ENCODE measurements around the gene MRPS27.
"Not testable (repeated sequence)": the region's sequence is repeated elsewhere in the genome, so short reads cannot be mapped to it uniquely, and the experiment has no call there.

Gene MRPS27

DNA sequence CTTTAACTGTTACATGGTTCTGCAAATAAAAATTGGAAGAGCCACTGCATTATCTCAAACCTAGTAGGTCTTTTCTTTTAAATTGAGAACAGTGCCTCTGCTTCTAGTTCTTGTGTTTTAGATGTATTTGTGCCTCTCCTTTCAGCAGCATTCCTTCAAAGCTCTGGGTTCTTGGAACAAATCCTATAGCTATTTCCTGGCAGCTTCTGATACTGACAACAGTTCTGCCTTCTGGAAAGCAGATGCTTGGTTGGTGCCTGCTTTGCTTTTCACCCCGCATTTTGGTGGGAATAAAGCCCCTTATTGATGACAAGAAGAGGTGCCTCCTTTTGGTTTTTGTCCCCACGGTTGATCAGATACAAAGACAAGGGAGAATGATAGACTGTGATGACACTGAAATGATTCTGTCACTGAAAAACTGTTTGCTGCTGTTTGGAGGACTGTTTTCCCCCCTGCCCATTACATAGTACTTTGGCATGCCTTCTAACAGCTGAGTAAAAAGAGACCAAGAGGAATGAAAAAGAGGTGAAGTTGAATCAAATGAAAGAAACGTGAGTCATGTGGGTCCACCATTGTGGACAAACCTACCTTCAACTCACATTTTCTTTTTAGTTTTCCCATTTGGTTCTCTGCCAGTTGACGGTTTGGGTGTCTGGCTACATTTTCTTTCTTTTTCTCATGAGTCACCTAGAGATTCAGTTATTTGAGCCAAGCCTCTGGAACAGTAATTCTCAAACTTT is 5.7 kb upstream of the MRPS27 start:
- DNase-seq (ENCODE audit: low read depth, low spot score) = no peak

DNA sequence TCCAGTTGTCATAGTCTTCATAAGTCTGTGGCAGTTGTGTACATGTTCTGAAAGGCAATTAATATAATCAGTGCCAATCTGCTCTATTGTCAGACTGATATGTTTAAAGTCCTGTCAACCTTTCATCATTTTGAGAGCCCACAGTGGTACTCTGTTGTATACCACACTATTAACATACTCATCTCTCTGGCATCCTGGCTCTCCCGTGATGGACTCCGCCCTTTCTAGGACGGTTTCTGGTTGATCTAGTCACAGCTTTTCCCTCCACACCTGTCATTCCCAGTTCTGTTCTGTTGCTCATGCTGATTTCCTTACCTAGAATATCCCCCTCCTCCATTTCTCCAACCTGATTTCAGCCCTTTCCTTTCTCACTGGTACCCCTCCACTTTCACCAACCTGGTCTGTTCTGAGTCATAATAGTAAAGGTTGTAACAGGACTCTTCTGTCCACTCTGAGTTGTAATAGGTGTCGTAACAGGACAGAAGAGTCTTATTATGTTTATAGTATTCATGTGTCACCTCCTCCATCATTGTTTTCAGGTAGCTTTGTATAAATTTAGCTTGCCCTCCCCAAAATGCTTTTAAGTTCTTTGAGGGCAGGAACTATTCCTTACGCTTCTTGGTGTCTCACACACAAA is 4.3 kb upstream of the MRPS27 start:
- DNase-seq (ENCODE audit: low read depth, low spot score) = no peak

GRCh38 chr5:72319435-72319975 is 535 bp downstream of the MRPS27 start:
- DNase-seq (ENCODE audit: low read depth, low spot score) = not testable (repeated sequence)

DNA sequence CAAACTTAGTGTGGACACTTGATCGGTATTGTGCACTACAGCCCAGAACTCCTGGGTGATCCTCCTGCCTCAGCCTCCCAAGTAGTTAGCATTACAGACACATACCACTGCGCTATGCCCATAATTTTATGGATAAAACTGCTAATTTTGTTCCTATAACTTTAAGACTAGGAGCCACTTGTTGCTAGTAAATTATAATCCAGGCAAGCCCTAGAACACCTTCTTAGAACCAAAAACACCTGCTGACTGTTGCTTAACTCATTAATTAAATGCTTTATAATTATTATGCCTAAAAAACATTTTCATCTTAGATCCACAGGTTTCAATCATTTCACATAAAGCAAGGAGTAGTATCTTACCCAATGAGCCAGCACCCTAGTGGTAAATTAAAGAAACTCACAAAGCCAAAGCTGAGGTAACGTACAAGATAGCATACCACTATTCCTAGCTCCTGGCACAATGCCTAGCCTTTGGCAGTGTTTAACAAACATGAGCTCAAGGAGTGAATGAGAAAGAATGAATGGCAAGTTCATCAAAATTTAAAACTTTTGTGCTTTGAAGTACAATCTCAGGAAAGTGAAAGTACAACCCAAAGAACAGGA is 5.4 kb downstream of the MRPS27 start:
- DNase-seq (ENCODE audit: low read depth, low spot score) = no peak

DNA sequence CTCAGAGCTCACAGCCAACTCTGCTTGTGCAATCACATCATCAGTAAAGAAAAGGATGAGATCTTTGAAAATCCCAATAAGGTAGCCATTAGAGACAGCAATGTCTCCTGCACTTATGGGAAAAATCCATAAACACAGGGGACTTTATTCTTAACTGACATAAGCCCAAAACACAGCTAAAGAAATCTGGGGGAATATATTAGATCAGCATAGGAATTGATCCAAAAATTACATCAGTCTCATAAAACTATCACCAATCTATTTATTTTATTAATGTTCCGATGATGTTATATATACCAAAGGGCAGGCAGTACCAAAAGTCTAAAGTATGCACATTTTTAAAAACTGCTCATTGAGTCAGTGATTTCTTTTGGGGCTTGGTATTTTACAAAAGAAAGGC is 6.9 kb downstream of the MRPS27 start:
- no peak for DNase-seq (ENCODE audit: low read depth, low spot score)

GRCh38 chr5:72308853-72309191 is 11.2 kb downstream of the MRPS27 start:
- no peak for DNase-seq (ENCODE audit: low read depth, low spot score)

DNA sequence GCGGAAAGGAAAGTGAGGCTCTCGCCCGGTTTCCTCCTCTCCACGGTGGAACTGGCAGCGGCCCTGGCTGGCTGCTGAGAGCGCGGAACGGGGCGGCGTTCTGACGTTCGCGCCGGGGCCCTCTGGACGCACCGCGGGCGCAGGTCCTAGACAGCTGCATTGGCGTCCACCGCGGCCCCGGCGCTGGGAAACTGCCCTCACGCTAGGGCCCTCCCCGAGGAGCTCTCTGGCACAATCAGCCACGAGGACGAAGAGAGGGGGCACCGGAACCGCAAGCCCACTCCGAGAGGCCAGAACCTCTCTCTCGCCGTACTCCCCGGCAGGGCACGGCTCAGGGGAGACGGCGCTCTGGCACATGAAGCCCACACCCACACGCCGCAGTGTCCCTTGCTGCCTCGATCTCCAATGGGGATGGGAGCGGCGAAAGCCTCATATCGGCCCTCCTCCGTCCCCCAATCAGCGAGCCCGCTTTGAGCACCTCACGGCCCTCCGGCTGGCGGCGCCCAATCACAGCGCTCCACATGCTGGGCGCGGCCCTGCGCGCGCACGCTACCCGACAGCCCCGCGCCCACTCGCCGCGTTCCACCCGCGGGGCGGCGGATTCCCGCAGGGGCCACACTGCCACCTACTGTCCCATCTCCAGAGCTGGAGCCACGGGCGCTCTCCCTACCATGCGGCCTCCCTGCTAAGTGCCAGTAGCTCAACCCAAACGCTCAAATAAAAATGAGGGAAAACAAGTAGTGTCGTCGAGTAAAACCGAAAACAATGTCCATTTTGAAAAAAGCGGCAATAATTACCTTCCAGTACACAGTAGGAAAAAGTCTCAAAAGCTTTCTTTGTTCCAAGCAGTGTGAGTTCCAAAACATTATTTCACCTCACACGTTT is 11.8 kb downstream of the MRPS27 start:
- peak; percentile 98 for DNase-seq (ENCODE audit: low read depth, low spot score)

DNA sequence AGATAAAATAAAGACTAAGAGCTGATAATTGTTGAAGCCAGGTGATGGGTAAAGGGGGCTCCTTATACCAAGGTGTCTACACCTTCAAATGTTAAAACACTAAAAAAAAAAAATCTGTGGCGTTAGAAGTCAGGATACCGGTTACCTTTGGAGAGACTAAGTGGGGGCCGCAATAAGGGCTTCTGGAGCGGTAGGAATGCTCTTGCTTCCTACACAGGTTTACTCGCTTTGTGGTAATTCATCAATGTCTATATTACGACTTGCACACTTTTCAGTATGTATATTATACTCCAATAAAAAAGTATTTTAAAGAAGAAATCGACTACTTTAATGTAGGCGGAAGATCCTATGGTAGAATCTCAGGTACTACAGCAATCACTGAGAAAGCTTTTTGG is 12.5 kb downstream of the MRPS27 start:
- no peak for DNase-seq (ENCODE audit: low read depth, low spot score)

DNA sequence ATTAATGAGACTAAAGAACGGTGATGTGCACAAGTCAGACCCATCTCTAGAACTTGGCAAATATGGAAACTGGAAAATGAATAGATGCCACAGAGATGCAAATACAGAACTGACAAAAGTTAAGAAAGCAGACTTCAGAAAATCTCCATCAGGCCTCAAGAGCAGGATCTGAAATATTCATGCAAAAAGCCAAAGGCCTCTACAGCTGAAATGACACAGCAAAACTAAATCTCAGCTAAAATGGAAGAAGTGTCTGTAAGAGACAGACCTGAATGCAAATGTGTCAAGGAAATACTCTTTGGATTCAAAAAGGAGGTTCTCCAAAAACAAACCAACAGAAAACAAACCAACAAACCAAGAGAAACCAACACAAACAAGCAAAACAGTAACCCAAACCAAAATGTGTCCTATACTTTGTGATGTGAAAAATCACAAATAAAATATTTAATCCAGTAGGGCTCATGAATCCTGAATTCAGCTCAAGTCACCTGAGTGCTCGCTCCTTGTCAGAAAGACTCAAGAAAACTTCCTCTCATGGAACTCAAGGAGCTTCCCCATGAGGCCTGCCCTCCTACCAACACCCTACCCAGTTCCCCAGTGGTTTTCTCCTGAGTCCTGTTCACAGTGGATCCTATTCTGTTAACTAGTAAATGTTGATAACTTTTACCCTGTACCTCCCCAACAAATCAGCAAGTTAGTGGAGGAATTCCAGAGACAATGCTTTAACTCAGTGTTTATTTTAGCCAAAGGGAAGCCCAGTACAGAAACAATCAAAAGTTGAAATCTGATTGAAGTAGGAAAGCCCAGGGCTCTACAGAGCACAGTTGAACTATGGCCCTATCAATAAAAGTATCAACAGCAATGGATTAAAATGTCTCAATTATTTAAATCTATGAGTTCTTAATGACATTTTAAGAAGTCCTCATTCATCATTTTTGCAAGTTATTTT is 14.6 kb downstream of the MRPS27 start:
- DNase-seq (ENCODE audit: low read depth, low spot score) = no peak

- peak; percentile 92 for DNase-seq (ENCODE audit: low read depth, low spot score)
These were observed 17.9 kb downstream of the MRPS27 start for GRCh38 chr5:72302171-72302570.

GRCh38 chr5:72301557-72301956 is 18.5 kb downstream of the MRPS27 start:
- DNase-seq (ENCODE audit: low read depth, low spot score) = no peak

- no peak for DNase-seq (ENCODE audit: low read depth, low spot score)
These were observed 19.3 kb downstream of the MRPS27 start for GRCh38 chr5:72300590-72301339.

DNA sequence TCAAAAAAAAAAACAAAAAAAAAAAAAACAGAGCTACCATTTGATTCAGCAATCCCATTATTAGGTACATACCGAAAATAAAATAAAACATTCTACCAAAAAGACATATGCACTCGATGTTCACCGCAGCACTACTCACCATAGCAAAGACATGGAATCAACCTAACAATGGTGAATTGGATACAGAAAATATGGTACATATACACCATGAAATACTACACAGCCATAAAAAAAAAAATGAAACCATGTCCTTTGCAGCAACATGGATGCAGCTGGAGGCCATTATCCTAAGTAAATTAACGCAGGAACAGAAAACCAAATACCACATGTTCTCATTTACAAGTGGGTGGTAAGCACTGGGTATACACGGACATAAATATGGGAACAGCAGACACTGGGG is 21.3 kb downstream of the MRPS27 start:
- DNase-seq (ENCODE audit: low read depth, low spot score) = no peak

DNA sequence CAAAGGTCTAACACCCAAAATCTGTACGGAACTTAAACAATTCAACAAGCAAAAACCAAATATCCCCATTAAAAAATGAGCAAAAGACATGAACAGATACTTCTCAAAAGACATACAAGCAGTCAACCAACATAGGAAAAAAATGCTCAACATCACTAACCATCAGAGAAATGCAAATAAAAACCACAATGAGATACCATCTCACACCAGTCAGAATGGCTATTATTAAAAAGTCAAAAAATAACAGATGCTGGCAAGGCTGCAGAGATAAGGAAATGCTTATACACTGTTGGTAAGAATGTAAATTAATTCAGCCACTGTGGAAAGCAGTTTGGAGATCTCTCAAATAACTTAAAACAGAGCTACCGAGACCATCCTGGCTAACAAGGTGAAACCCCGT is 21.9 kb downstream of the MRPS27 start:
- DNase-seq (ENCODE audit: low read depth, low spot score) = not testable (repeated sequence)

- no peak for DNase-seq (ENCODE audit: low read depth, low spot score)
These were observed 23.8 kb downstream of the MRPS27 start for GRCh38 chr5:72296256-72296655.

- DNase-seq (ENCODE audit: low read depth, low spot score) = no peak
These were observed 24.5 kb downstream of the MRPS27 start for GRCh38 chr5:72295539-72295938.

GRCh38 chr5:72294473-72294872 is 25.6 kb downstream of the MRPS27 start:
- DNase-seq (ENCODE audit: low read depth, low spot score) = no peak

GRCh38 chr5:72293495-72294055 is 26.5 kb downstream of the MRPS27 start:
- no peak for DNase-seq (ENCODE audit: low read depth, low spot score)

- no peak for DNase-seq (ENCODE audit: low read depth, low spot score)
These were observed 27.6 kb downstream of the MRPS27 start for GRCh38 chr5:72292411-72292810.

DNA sequence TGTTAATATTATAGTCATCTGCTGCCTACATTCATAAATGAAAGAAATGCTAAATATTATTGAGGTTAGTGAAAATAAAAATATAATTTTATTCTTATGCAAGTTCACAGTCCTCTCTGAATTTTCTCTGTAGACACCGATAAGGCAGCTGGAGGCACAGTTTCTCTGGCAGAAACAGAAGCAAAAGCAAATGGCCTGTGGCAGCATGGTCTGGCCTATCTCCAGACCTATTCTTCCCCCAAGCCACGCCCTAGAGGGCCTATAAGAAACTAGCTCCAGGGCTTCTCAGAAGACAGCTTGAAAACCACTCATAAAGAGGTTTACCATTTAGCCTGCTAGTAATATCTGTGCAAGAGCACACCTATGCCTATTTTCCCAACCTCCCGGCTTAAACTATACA is 28.4 kb downstream of the MRPS27 start:
- DNase-seq (ENCODE audit: low read depth, low spot score) = no peak
